ENCODE results near the gene ALOX15B. TPM values are rescaled to one million over a fixed set of nuclear protein-coding genes. Genes with fewer than 3 reads are reported as not detected.

Gene ALOX15B
- total RNA-seq, 4 donors from 2014 or later: 13.9 to 116 (median 59.9) TPM

DNA sequence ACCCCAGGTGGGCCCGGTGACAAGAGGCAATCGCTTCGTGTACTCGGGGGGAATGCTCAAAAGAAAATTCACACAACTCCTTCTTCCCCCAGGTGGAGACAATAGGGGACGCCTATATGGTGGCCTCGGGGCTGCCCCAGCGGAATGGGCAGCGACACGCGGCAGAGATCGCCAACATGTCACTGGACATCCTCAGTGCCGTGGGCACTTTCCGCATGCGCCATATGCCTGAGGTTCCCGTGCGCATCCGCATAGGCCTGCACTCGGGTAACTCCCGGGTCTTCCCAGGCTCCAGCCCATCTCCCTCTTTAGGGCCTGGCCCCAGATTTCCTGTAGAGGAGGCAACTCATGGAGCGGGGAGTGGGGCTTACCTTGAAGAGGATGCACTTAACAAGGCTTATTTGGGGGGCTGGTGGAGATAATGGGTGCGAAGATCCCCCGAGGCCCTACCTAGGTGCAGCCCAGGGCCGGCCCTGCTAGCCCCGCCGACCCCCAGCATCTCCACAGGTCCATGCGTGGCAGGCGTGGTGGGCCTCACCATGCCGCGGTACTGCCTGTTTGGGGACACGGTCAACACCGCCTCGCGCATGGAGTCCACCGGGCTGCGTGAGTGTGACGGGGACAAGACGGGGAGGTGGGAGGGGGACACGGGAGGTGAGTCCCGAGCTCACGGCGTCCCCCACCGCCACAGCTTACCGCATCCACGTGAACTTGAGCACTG, 23.5 kb upstream of the ALOX15B start:
- DNase-seq (ENCODE audit: low spot score in 2 of 2): peak in 1 of 2 donors; percentile 84
- intact Hi-C loops (cut with DNase I; ENCODE audit: low total_unique reads): no loop called here
- TF ChIP-seq POLR2A (IDR thresholded peaks at IDR 0.05): no peak
- TF ChIP-seq, protein P1, sequence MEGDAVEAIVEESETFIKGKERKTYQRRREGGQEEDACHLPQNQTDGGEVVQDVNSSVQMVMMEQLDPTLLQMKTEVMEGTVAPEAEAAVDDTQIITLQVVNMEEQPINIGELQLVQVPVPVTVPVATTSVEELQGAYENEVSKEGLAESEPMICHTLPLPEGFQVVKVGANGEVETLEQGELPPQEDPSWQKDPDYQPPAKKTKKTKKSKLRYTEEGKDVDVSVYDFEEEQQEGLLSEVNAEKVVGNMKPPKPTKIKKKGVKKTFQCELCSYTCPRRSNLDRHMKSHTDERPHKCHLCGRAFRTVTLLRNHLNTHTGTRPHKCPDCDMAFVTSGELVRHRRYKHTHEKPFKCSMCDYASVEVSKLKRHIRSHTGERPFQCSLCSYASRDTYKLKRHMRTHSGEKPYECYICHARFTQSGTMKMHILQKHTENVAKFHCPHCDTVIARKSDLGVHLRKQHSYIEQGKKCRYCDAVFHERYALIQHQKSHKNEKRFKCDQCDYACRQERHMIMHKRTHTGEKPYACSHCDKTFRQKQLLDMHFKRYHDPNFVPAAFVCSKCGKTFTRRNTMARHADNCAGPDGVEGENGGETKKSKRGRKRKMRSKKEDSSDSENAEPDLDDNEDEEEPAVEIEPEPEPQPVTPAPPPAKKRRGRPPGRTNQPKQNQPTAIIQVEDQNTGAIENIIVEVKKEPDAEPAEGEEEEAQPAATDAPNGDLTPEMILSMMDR (IDR thresholded peaks at IDR 0.05): no peak
- WGBS, 2 donors: 89 to 92% methylated on average over 20 to 21 of the region's 44 CpGs
- no peak overlapping the region for H3K4me3 ChIP-seq (ENCODE audit: low read depth, poor library complexity, severe bottlenecking)

DNA sequence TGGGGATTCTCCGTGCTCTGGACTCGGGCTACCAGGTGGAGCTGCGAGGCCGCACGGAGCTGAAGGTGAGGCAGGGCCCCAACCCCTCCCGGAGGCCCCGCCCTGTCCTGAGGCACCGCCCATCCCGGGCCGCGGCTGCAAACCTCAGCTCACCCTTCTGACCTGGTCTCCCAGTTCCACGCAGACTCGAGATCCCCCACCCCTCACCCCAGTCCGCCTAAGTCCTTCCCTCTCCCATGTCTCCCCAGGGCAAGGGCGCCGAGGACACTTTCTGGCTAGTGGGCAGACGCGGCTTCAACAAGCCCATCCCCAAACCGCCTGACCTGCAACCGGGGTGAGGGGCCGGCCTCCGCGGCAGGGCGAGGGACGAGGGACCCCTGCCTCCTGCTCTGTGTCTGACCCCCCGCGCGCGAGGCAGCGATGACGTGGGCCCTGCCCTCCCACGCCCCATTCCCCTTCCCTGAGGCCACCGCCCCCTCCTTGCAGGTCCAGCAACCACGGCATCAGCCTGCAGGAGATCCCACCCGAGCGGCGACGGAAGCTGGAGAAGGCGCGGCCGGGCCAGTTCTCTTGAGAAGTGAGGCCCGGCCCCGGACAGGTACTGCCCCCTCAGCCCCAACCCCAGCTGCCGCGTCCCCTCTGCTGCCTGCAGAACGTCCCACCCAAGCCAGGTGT, 22.8 kb upstream of the ALOX15B start:
- peak in 1 of 2 donors; percentile 86 for DNase-seq (ENCODE audit: low spot score in 2 of 2)
- WGBS, 2 donors: 1 to 2% methylated on average over 28 to 33 of the region's 46 CpGs
- peak overlapping the region; percentile 16 for H3K4me3 ChIP-seq (ENCODE audit: low read depth, poor library complexity, severe bottlenecking)

GRCh38 chr17:8016632-8017424, 22.0 kb upstream of the ALOX15B start:
- intact Hi-C loops (cut with DNase I; ENCODE audit: low total_unique reads): no loop called here
- no peak for TF ChIP-seq POLR2A (IDR thresholded peaks at IDR 0.05)
- TF ChIP-seq, protein P1 (IDR thresholded peaks at IDR 0.05): peak in 1 of 3 donors; percentile 54
- 30 to 39% methylated on average over 10 to 11 of the region's 12 CpGs for WGBS, 2 donors
- DNase-seq (ENCODE audit: low spot score in 2 of 2): peak in 1 of 2 donors; percentile 86
- peak overlapping the region; percentile 16 for H3K4me3 ChIP-seq (ENCODE audit: low read depth, poor library complexity, severe bottlenecking)

More for the DNA sequence above, 22.8 kb upstream of the ALOX15B start:
- TF ChIP-seq, protein P1 (IDR thresholded peaks at IDR 0.05): no peak
- no peak for TF ChIP-seq POLR2A (IDR thresholded peaks at IDR 0.05)
- intact Hi-C loops (cut with DNase I; ENCODE audit: low total_unique reads): no loop called here

GRCh38 chr17:8018436-8018835, 20.4 kb upstream of the ALOX15B start:
- no peak for DNase-seq (ENCODE audit: low spot score in 2 of 2)
- H3K4me3 ChIP-seq (ENCODE audit: low read depth, poor library complexity, severe bottlenecking): no peak overlapping the region
- intact Hi-C loops (cut with DNase I; ENCODE audit: low total_unique reads): no loop called here
- 54 to 58% methylated on average over 3 of the region's 3 CpGs for WGBS, 2 donors
- TF ChIP-seq POLR2A (IDR thresholded peaks at IDR 0.05): no peak
- TF ChIP-seq, protein P1 (IDR thresholded peaks at IDR 0.05): no peak

DNA sequence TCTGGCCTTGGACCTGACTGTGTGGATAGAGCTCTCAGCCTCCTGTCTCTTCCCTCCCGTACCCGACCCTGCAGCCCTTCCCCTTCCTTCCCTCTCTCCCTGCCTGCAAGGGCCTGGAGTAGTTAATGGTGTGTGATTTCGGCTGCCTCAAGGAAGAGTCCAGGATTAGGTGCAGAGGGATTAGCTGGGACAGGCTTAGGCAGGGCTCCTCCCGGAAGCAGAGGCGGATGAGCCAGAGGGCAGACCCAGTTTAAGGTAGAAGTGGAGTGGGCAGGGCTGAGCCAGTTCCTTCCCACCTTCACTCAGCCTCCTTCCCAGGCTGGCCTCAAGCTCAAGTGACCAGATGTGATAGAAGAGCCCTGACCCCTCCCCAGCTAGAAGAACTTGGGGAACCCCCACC, 19.7 kb upstream of the ALOX15B start:
- DNase-seq (ENCODE audit: low spot score in 2 of 2): peak in 1 of 2 donors; percentile 72
- no peak for TF ChIP-seq POLR2A (IDR thresholded peaks at IDR 0.05)
- TF ChIP-seq, protein P1 (IDR thresholded peaks at IDR 0.05): no peak
- 31 to 39% methylated on average over 5 of the region's 5 CpGs for WGBS, 2 donors
- intact Hi-C loops (cut with DNase I; ENCODE audit: low total_unique reads): no loop called here
- no peak overlapping the region for H3K4me3 ChIP-seq (ENCODE audit: low read depth, poor library complexity, severe bottlenecking)
